H1 (cell line): ENCODE results near the gene CST11. TPM values are rescaled to one million over a fixed set of nuclear protein-coding genes. Genes with fewer than 3 reads are reported as not detected.

Experiments used
- ASH2L ChIP-seq: fragments of 200-600, 300-600 bp; sonication (generic); IDR thresholded peaks from one replicate; pipeline ENCODE4 v1.7.1; 2017; ENCODE audit warnings: low read length
- CEBPB ChIP-seq: IDR thresholded peaks from 2 replicates; pipeline ENCODE4 v1.6.1; 2012; ENCODE audit warnings: low read depth, low read length
- CHD7 ChIP-seq: fragments of 300-600 bp; sonication (generic); IDR thresholded peaks from 2 replicates; pipeline ENCODE4 v1.7.1; 2012; ENCODE audit warnings: low read length, moderate library complexity, mild to moderate bottlenecking, inconsistent platforms; ENCODE audit not compliant: insufficient replicate concordance
- GABPA ChIP-seq: IDR thresholded peaks from 2 replicates; pipeline ENCODE4 v1.6.1; 2011; ENCODE audit warnings: mild to moderate bottlenecking, low read length, moderate library complexity, borderline replicate concordance; ENCODE audit not compliant: insufficient read depth
- NRF1 ChIP-seq: IDR thresholded peaks from 2 replicates; pipeline ENCODE4 v1.6.1; 2011; ENCODE audit warnings: mild to moderate bottlenecking, low read depth, low read length, improper control_type of control experiment
- TEAD4 ChIP-seq: IDR thresholded peaks from 2 replicates; pipeline ENCODE4 v1.6.1; 2012; ENCODE audit warnings: low read depth, low read length, inconsistent platforms, mixed read lengths
- polyA plus RNA-seq, 7 experiments: library from polyadenylated mRNA; depleted of rRNA in 3 of 7; stranded (reverse) in 5 of 7; unstranded in 2 of 7; fragments of >200 nt in 5 of 7; fragments of 200-250 nt in 2 of 7; gene quantifications; 1 replicate in 5 of 7; 2 replicates in 1 of 7; 4 replicates in 1 of 7; pipeline versions ENCODE4 v1.2.1 to v1.2.3, GENCODE V29; 2011 to 2013; ENCODE audit warnings: missing spikeins in 2 of 7, mixed read lengths in 2 of 7
- total RNA-seq: library from RNA; stranded (reverse); fragmentation: NEBNext Ultra II Directional; extraction: Animal tissue kit (Norgen Biotek cat#: 25700); gene quantifications from 2 replicates; pipeline ENCODE4 v1.2.1, GENCODE V29; 2021

Gene CST11
- total and polyA plus RNA-seq, 2 of the 8 experiments (the other 6 are each of a cell fraction or from before 2014, with no cell fraction given) = 2.0 TPM; not detected in 1

GRCh38 chr20:23476015-23476754 is 23.5 kb upstream of the CST11 start (continued):
- TF ChIP-seq CHD7 (no peak), ASH2L (no peak), GABPA (no peak), NRF1 (no peak), TEAD4 (no peak), CEBPB (no peak)
- TF ChIP-seq, all 59 proteins: peak for 0
